ENCODE results near the gene NCAPG2.

NCAPG2 gene

GRCh38 chr7:158606671-158607424 is 97.8 kb downstream of the NCAPG2 start:
- Histone ChIP-seq H3K9me3 (ENCODE audit: control insufficient read depth, insufficient read depth, low read length) (no peaks in the 10 kb centered on the region), H3K27me3 (ENCODE audit: control insufficient read depth, insufficient read depth, low read length) (no peaks in the 10 kb centered on the region), H3K4me3 (ENCODE audit: low read depth, low read length) (no peak overlapping the region), H3K4me1 (ENCODE audit: control insufficient read depth, insufficient read depth, low read length) (no peaks in the 10 kb centered on the region), H3K27ac (ENCODE audit: low read depth, low read length) (no peak overlapping the region), H3K9ac (ENCODE audit: low read depth, low read length) (no peak overlapping the region), H3K36me3 (ENCODE audit: control insufficient read depth, insufficient read depth, low read length) (peaks cover 43% of the 10 kb centered on the region)

GRCh38 chr7:158606129-158606528 is 98.5 kb downstream of the NCAPG2 start:
- Histone ChIP-seq H3K27me3 (ENCODE audit: control insufficient read depth, insufficient read depth, low read length) (no peaks in the 10 kb centered on the region), H3K36me3 (ENCODE audit: control insufficient read depth, insufficient read depth, low read length) (peaks cover 37% of the 10 kb centered on the region)

GRCh38 chr7:158603773-158604755 is 100.5 kb downstream of the NCAPG2 start:
- no peak overlapping the region for H3K9ac ChIP-seq (ENCODE audit: low read depth, low read length)
- H3K36me3 ChIP-seq (ENCODE audit: control insufficient read depth, insufficient read depth, low read length): peaks cover 27% of the 10 kb centered on the region
- H3K4me3 ChIP-seq (ENCODE audit: low read depth, low read length): no peak overlapping the region

More at GRCh38 chr7:158606129-158606528, 98.5 kb downstream of the NCAPG2 start:
- Histone ChIP-seq H3K9me3 (ENCODE audit: control insufficient read depth, insufficient read depth, low read length) (no peaks in the 10 kb centered on the region), H3K9ac (ENCODE audit: low read depth, low read length) (no peak overlapping the region), H3K27ac (ENCODE audit: low read depth, low read length) (no peak overlapping the region), H3K4me1 (ENCODE audit: control insufficient read depth, insufficient read depth, low read length) (no peaks in the 10 kb centered on the region), H3K4me3 (ENCODE audit: low read depth, low read length) (no peak overlapping the region)

GRCh38 chr7:158602905-158603772 is 101.5 kb downstream of the NCAPG2 start:
- no peak overlapping the region for H3K27ac ChIP-seq (ENCODE audit: low read depth, low read length)
- no peak overlapping the region for H3K9ac ChIP-seq (ENCODE audit: low read depth, low read length)
- H3K4me3 ChIP-seq (ENCODE audit: low read depth, low read length): no peak overlapping the region
- no peaks in the 10 kb centered on the region for H3K9me3 ChIP-seq (ENCODE audit: control insufficient read depth, insufficient read depth, low read length)
- no peaks in the 10 kb centered on the region for H3K4me1 ChIP-seq (ENCODE audit: control insufficient read depth, insufficient read depth, low read length)
- H3K27me3 ChIP-seq (ENCODE audit: control insufficient read depth, insufficient read depth, low read length): no peaks in the 10 kb centered on the region
- peaks cover 22% of the 10 kb centered on the region for H3K36me3 ChIP-seq (ENCODE audit: control insufficient read depth, insufficient read depth, low read length)

More at GRCh38 chr7:158603773-158604755, 100.5 kb downstream of the NCAPG2 start:
- no peaks in the 10 kb centered on the region for H3K27me3 ChIP-seq (ENCODE audit: control insufficient read depth, insufficient read depth, low read length)
- H3K9me3 ChIP-seq (ENCODE audit: control insufficient read depth, insufficient read depth, low read length): no peaks in the 10 kb centered on the region
- H3K4me1 ChIP-seq (ENCODE audit: control insufficient read depth, insufficient read depth, low read length): no peaks in the 10 kb centered on the region
- H3K27ac ChIP-seq (ENCODE audit: low read depth, low read length): no peak overlapping the region

- H3K4me1 ChIP-seq (ENCODE audit: control insufficient read depth, insufficient read depth, low read length): no peaks in the 10 kb centered on the region
- H3K27me3 ChIP-seq (ENCODE audit: control insufficient read depth, insufficient read depth, low read length): no peaks in the 10 kb centered on the region
- peaks cover 11% of the 10 kb centered on the region for H3K36me3 ChIP-seq (ENCODE audit: control insufficient read depth, insufficient read depth, low read length)
- no peak overlapping the region for H3K9ac ChIP-seq (ENCODE audit: low read depth, low read length)
- no peak overlapping the region for H3K27ac ChIP-seq (ENCODE audit: low read depth, low read length)
- no peak overlapping the region for H3K4me3 ChIP-seq (ENCODE audit: low read depth, low read length)
- H3K9me3 ChIP-seq (ENCODE audit: control insufficient read depth, insufficient read depth, low read length): no peaks in the 10 kb centered on the region
Measured at GRCh38 chr7:158602041-158602440, 102.6 kb downstream of the NCAPG2 start.

GRCh38 chr7:158601090-158601489 is 103.5 kb downstream of the NCAPG2 start:
- Histone ChIP-seq H3K36me3 (ENCODE audit: control insufficient read depth, insufficient read depth, low read length) (peaks cover 3% of the 10 kb centered on the region; the same call in 1 of the 2 replicates), H3K27me3 (ENCODE audit: control insufficient read depth, insufficient read depth, low read length) (no peaks in the 10 kb centered on the region), H3K9ac (ENCODE audit: low read depth, low read length) (no peak overlapping the region), H3K9me3 (ENCODE audit: control insufficient read depth, insufficient read depth, low read length) (no peaks in the 10 kb centered on the region), H3K27ac (ENCODE audit: low read depth, low read length) (no peak overlapping the region), H3K4me1 (ENCODE audit: control insufficient read depth, insufficient read depth, low read length) (no peaks in the 10 kb centered on the region), H3K4me3 (ENCODE audit: low read depth, low read length) (no peak overlapping the region)

- Histone ChIP-seq H3K4me1 (ENCODE audit: control insufficient read depth, insufficient read depth, low read length) (no peaks in the 10 kb centered on the region), H3K27me3 (ENCODE audit: control insufficient read depth, insufficient read depth, low read length) (peaks cover 28% of the 10 kb centered on the region), H3K27ac (ENCODE audit: low read depth, low read length) (no peak overlapping the region), H3K36me3 (ENCODE audit: control insufficient read depth, insufficient read depth, low read length) (no peaks in the 10 kb centered on the region), H3K4me3 (ENCODE audit: low read depth, low read length) (no peak overlapping the region), H3K9ac (ENCODE audit: low read depth, low read length) (no peak overlapping the region), H3K9me3 (ENCODE audit: control insufficient read depth, insufficient read depth, low read length) (peaks cover 3% of the 10 kb centered on the region)
Measured at GRCh38 chr7:158596745-158597144, 107.9 kb downstream of the NCAPG2 start.

- Histone ChIP-seq H3K27me3 (ENCODE audit: control insufficient read depth, insufficient read depth, low read length) (peaks cover 32% of the 10 kb centered on the region), H3K4me1 (ENCODE audit: control insufficient read depth, insufficient read depth, low read length) (no peaks in the 10 kb centered on the region), H3K27ac (ENCODE audit: low read depth, low read length) (no peak overlapping the region), H3K9me3 (ENCODE audit: control insufficient read depth, insufficient read depth, low read length) (peaks cover 3% of the 10 kb centered on the region), H3K9ac (ENCODE audit: low read depth, low read length) (no peak overlapping the region), H3K36me3 (ENCODE audit: control insufficient read depth, insufficient read depth, low read length) (no peaks in the 10 kb centered on the region), H3K4me3 (ENCODE audit: low read depth, low read length) (no peak overlapping the region)
Measured at GRCh38 chr7:158596309-158596708, 108.3 kb downstream of the NCAPG2 start.

- H3K9ac ChIP-seq (ENCODE audit: low read depth, low read length): no peak overlapping the region
- H3K27ac ChIP-seq (ENCODE audit: low read depth, low read length): no peak overlapping the region
- no peak overlapping the region for H3K4me3 ChIP-seq (ENCODE audit: low read depth, low read length)
- H3K36me3 ChIP-seq (ENCODE audit: control insufficient read depth, insufficient read depth, low read length): no peaks in the 10 kb centered on the region
- peaks cover 3% of the 10 kb centered on the region for H3K9me3 ChIP-seq (ENCODE audit: control insufficient read depth, insufficient read depth, low read length)
- H3K27me3 ChIP-seq (ENCODE audit: control insufficient read depth, insufficient read depth, low read length): peaks cover 44% of the 10 kb centered on the region
- no peaks in the 10 kb centered on the region for H3K4me1 ChIP-seq (ENCODE audit: control insufficient read depth, insufficient read depth, low read length)
Measured at GRCh38 chr7:158595068-158595467, 109.5 kb downstream of the NCAPG2 start.

GRCh38 chr7:158592541-158592940 is 112.1 kb downstream of the NCAPG2 start:
- H3K27me3 ChIP-seq (ENCODE audit: control insufficient read depth, insufficient read depth, low read length): peaks cover 66% of the 10 kb centered on the region
- no peaks in the 10 kb centered on the region for H3K36me3 ChIP-seq (ENCODE audit: control insufficient read depth, insufficient read depth, low read length)
- peaks cover 5% of the 10 kb centered on the region; the same call in 1 of the 2 replicates for H3K4me1 ChIP-seq (ENCODE audit: control insufficient read depth, insufficient read depth, low read length)
- H3K4me3 ChIP-seq (ENCODE audit: low read depth, low read length): no peak overlapping the region
- peaks cover 3% of the 10 kb centered on the region for H3K9me3 ChIP-seq (ENCODE audit: control insufficient read depth, insufficient read depth, low read length)
- H3K9ac ChIP-seq (ENCODE audit: low read depth, low read length): no peak overlapping the region
- H3K27ac ChIP-seq (ENCODE audit: low read depth, low read length): no peak overlapping the region

Measured in HUES48 (cell line).